HG02623 (cell line): Measurements from ENCODE around the gene ABLIM3.

ENCODE experiments used
- ATAC-seq: cut with Tn5 transposase; IDR thresholded peaks from one replicate; pipeline ENCODE4 v1.9.1; 2021; ENCODE audit warnings: moderate library complexity; ENCODE audit not compliant: unreplicated experiment

The ABLIM3 gene

DNA sequence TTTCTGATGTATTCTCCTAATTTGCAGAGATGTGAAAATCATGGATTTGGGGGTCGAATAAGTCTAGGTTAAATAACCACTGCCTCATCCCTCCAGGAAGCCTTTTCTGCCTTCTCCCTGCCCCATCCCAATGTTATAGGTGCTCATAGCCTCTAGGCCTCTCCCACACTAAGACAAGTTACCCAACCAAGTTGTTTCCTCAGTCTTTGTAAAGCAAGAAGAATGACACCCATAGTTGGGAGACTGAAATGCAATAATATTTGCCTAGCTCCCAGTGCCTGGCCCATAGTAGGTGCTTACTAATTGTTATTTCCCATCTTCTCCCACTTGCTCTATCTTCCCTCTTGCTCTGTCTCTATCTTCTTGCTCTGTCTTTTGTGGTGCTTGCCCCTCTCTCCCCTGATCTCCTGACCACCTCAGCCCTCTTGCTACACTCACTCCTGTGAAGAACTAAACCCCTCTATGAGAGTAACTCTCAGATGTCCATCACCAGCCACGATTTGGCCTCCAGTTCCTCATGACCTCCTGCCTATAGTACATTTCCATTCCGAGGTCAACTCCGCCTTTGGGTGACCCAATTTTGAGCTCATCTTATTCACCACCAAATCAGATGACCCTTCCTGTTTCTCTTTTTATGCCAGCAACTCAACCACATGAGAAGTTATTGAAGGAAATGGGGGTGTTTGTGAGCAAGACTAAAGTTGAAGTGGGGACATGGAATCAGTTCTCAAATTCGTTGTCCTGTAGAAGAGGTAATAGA, 137.3 kb downstream of the ABLIM3 start:
- ATAC-seq = no peak

DNA sequence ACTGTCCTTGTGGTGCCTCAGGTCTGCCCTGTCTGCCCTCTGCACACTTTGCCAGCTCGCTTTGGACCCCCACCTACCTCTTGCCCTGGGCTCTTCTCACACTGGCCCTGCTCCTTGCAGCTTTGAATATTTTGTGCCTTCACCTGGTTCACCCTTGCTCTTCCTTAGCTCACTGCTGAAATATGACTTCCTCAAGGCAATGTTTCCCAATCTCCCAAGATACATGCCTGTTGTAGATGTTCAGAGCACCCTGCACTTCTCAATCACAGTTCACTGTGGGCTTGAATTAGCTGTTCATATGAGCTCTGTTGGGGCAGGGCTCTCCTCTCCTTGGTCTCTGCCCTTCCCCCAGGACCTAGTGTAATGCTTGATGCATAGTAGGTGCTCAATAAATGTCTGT, 138.4 kb downstream of the ABLIM3 start:
- no peak for ATAC-seq

DNA sequence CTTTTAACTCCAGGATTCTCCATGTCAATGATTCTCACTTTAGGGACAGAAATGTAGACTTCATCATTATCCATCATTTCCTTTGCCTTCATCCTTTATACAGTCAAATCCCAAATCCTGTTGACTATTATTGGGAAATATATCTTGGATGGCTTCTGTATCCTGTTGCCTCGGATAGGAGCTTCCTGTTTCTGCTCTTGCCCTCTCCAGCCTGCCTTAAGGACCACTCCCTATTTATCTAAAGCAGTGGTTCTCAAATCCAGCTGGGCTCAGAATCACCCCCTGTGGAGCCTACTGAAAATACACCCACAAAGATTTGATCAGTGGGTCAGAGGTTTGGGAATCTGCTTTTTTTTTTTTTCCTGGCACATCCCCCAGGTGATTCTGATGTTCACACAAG, 138.8 kb downstream of the ABLIM3 start:
- ATAC-seq = no peak

DNA sequence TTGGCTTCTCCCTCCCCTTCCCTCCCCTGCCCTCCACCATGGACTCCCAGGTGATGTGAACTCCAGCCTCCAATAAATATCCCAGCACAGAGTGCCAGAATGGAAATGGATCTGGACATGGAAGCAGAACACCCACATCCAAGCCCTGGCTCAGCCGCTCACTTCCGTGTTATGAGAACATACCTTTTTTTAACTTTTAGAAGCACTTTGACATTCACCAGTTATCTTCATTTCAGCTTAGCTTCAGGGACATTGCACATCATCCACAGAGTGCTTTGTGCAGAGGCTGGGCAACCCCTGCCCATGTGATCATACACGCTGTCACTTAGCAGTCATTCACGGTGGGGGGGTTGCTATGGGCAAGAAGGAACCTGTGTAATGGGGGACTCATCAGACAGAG, 139.5 kb downstream of the ABLIM3 start:
- ATAC-seq = no peak

DNA sequence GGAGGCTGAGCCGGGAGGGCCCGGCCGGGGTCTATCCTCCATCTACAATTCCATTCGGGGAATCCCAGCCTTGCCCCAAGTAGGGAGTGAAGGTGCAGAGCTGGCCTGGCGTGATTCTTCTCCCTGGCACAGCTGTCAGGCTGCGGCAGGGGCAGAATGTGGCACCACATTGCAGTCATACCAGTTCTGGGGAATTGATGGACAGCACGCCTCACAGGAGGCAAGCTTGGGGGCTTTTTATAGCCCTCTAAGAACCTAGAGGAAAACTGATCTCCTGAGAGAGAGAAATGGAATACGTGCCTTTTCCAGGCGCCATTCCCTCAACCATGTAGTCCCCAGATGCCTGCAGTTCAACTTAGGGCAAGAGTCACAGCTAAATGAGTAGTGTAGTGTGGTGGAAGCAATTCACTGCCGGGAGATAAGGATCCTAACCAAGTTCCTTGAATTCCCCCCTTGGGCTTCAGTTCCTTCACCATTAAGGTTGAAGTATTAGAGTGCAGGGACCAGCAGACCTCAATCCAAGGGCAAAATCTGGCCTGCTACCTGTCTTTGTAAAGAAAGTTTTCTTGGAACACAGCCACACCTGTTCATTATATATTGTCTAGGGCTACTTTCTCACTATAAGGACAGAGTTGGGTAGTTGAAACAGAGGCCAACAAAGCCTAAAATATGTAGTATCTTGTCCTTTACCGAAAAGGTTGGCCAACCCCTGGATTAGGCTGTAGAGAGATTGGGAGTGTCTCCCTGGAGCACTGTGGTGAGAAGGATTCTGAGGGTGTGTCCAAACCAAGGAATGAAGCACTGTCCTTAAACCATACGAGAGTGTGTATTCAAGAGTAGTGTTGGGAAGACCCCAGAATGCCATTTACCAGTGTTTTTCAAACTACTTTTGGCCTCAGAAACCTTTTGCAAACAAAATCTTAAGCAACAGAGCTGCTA, 141.0 kb downstream of the ABLIM3 start:
- ATAC-seq = no peak

DNA sequence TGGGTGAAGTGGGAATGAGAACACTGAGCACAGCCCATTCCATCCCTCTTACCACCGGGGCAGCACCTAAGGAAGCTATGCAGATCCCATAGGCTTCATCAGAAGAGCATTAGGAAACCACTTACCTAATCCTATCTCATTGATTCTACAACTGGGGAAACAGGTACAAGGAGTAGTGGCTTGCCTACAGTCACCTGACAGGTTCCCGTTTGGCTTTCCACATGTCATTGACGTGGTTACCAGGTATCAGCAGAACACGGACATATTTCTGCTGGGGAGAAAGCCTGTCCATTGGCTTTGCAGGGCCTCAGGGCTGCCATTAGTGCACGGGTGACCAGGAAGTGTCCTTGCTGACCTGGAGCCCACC, 141.7 kb downstream of the ABLIM3 start:
- no peak for ATAC-seq

DNA sequence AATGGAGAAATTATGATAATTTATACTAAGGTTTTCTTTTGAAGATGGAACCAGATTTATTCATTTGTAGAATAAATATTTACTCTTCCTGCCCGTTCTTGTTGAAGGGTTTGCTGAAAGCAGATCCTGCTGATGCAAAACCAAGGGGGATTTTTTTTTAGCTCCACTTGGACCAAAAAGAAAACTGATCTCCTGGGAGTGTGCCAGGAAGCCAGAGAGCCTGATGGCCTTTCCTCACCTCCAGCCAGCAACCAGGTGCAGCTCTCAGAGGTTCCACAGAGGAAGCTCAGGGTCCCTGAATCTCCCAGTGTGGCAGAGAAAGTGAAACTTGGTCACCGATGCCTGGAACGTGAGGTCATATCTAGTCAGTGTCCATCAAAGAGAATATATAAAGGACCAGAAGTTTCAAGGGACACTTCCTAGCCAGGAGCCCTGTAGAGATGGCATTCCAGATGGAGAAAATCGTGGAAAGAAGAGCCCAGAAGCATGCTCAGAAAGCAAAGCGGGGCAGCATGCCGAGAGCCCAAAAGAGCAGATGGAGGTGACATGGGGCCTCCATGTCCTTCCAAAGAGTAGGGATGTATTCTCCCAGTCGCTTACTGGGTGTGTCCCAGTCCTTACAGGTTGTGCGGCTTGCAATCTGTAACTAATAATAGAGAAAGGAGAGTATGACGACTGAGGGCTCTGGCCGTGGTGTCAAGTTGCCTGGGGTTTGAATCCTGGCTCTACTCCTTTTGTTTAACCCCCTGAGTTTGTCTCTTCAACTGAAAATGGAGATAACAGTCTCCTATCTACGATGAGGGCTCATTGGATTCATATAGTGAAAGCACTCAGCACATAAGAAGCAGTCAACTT, 142.6 kb downstream of the ABLIM3 start:
- ATAC-seq = no peak

DNA sequence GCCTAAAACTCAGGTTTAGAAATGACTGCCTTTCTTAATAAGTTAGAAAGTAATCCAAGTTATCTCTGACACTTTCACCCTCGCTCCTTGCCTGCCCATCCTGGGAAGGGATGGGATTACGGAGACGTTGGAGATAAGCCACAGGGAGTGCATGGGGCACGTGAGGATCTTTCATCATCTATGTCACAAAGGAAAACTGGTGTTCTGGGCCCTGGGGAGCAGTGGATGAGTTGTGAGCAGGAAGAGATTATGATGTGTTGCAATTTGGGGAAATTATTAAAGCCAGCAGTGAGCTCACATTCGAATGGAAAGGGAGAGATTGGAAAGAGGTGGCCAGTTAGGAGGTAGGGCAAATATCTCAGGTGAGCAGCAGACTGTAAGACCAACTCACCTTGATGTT, 143.2 kb downstream of the ABLIM3 start:
- ATAC-seq = no peak

DNA sequence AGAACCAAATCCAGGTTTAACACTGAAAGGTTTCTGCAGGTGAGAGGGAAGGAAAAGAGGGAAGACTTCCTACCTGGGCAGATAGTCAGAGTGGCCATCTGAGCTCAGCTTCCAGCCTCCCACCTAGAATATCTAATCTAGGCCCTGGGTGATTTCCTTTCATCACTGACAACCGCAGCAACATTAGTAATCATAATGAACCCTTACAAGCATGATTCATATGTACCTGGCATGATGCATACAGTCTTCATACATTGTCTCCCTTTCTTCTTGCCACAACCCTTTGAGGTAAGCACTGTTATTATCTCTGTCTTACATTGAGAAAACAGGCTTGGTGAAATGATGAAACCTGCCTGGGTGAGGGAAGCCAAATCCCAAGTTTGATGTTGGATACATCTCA, 143.9 kb downstream of the ABLIM3 start:
- no peak for ATAC-seq

DNA sequence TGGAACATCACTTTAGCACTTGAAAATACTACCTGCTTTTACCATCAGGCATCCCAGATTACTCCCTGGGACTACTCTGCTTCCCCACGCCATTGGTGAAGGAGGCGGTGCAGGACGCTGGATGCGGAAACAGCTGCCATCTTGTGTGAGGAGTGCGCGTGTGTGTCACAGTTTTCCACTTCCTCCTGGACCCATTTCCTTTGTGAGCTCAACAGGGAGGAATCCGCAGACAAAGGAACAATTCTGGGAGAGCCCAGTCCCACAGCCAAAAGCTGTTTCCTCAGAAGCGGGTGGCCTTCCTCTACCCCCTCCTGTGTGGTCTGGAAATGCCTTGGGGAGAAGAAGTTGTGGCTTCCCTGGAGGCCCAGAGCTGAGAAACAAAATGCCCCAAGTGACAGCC, 147.1 kb downstream of the ABLIM3 start:
- no peak for ATAC-seq

DNA sequence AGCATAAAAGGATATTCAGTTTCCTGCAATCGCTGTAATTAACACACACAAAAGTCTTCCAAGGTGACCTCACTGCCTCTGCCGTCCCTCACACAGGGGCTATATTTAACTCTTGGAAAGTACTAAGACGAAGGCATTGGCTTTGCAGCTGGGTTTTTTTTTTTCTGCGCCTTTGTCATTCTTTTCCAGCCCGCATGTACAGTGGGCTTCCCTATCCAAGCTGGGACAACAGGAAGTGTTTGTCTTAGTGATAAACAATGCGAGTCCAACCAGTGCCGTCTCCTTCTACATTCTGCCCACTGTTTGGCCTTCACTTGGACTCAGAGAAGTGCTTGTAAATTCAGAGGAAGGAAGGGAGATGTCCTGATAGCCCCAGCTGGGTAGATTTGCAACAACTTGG, 148.0 kb downstream of the ABLIM3 start:
- ATAC-seq = no peak

DNA sequence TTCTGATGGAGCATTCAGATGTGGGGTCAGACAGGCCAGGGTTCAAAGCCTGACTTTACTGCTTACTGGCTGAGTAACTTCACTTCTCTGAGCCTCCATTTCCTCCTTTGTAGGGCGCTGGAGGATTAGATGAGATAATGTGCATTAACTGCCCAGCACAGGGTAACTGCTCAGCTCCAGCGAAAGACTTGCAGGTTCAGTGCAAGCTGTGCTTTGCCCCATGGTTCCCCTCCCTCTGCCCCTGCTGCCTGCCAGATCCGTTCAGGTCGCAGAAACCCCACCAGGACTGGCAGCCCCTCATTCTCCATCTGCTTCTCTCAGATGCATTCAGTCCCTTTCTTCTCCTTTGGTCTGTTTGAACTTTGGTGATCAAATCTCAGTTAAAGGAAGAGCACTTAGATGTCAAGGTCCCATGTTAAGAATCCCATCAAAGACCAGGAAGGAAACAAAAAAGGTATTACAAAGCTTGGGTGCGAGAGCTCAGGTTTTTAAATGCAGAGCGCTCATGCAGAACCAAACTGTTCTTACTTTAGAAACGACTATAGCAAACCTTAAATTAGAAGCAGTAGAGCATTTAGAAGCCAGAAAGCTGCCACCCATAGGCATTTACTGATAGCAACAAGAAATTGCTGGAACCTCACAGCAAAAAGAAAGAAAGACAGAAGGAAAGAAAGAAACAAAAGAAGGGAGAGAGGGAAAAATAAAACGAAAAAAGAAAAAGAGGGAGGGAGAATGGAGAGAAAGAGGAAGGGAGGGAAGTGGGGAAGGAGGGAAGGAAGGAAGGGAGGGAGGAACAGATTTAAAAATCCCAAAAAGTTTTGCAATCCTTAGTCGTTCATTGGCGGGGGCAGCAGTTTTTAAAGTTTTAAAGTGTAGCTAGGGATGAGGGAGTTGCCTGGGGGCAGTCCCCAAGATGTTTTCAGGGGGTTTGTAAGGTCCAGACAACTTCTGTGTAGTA, 153.9 kb downstream of the ABLIM3 start:
- ATAC-seq = no peak

DNA sequence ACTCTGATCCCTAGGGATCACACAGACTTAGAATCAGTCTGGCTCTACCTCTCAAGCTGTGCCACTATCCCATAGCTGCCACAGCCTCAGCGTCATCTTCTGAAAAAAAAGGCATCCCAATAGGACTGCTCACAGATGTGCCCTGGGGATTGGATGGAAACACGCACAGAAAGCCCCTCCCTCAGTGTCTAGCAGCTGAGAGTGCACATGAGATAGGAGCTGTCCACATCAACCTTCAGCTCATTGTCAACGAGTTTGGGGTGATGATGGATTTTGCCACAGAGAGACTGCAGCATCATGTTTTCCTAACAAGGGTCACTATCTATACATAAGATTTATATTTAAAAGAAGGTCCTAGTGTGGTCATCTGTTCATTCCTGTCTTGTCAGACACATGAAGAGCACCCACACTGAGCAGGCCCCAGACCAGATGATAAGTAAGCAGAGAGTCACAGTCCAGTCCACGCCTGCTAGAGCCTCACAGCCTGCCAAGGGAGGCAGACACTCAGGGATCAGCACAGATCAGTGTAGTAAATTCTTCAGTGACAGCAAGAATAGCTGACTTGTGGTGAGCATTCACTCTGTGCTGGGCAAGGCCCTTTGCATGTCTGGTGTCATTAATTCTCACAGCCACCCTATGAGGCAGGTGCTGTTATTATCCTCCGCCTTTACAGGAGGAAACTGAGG, 156.2 kb downstream of the ABLIM3 start:
- no peak for ATAC-seq

DNA sequence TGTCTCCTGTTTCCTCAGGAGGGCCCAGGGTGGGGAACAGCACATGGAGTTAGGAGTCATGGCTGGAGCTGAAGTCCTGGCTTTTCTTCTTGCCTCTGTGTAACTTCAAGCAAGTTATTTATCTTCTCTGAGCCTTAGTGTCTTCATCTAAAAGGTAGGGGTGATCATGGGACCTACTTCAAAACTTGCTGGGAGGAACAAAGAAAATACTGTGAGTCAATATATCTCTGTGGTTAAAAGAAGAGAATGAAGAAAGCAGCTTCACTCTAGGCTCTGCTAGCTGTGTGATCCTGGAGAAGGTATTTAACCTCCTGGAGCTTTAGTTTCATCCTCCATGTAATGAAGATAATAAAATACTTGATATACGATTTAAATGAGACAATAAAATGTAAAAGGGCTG, 156.9 kb downstream of the ABLIM3 start:
- no peak for ATAC-seq

DNA sequence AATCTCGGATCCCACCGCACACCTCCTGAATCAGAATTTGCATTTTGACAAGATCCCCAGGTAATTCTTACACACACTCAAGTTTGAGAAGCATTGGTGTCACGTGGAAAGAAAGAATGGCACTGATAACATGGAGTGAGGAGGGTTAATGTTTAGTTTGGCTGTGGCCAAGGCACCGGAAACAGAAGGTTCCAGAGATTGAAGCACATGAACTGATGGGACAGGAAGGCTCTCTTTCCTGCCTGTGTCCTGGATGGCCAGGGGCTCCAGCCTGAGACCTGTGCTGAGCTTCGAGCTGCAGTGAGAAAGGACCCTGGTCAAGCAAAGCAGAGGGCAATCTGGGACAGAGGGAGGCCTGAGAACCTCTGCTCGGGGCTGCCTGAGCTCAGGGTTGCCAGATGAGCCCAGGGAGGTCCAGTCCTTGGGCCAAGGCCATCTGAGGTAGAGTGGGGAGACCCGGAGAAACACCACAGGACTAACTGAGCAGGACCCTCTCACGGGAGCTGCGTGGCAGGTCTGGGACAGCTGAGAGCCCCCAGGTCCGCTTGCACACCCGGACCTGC, 157.6 kb downstream of the ABLIM3 start:
- no peak for ATAC-seq

DNA sequence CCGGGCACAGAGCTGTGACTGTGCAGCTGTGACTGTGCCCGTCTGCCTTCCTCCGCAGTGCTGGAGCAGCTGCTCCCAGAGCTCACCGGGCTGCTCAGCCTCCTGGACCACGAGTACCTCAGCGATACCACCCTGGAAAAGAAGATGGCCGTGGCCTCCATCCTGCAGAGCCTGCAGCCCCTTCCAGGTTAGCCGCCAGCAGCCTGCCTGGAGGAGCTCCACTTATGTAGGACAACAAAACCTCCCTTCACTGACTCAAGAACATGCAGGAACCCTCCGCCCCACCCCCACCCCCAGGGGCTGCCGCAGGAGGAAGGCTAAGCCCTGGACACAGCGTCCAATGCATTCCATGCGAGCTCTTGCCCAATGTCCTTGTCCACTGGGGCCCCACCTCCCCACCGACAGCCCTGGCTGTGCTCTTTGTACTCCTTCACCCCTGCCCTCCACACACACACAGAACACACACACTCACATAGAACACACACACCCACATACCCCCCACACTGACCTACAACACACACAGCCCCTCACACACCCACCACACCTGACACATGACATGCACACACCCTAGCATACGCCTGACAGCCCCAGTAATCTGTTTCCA, 158.3 kb downstream of the ABLIM3 start:
- ATAC-seq = no peak

DNA sequence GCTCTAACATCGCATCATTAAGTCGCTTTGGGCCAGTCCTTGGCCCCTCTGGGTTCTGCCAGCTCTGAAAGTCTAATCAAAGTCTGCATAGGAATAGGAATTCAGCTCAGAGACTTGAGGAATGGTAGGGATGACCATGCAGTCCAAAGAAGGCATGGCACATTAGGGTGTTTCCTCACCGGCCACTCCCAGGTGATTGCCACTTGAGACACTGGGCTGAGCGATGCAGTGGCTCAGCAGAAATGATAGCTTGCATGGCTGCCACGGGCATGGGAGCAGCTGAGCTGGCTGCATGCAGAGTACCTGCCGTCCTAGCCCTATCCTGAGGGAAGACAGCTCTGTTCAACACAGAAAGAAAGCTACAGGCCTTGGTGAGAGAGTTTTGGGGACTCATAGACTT, 159.1 kb downstream of the ABLIM3 start:
- no peak for ATAC-seq

DNA sequence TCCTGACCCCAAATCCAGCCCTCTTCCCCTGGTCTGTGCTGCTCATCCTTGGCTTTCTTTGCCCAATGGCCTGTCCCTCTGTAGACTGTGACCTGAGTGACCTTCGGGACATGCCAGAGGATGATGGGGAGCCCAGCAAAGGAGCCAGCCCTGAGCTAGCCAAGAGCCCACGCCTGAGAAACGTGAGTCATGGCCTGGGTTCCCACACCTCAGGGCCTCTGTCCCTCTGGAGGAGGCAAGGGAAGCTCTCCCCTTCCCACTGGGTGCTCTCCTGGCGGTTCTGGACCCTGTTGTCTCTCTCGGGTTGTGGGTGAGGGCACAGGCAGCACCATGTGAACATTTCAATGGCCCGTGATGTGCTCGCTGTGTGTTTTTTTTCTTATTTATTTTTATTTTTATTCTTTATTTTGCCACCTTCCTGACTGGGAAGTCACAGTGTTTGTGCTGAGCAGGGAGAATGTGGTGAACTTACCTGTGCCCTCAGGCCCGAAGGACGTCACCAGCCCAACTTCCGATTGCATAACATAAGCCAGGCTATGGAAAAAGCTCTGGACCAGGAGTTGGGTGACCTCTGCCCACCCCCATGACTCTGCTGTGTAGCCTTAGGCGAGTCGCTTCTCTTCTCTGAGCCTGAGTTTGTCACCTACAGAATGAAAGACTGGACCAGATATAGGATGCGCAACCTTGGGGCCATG, 159.9 kb downstream of the ABLIM3 start:
- no peak for ATAC-seq
